ENCODE measurements around the gene KIF6. TPM values are rescaled to one million over a fixed set of nuclear protein-coding genes. Genes with fewer than 3 reads are reported as not detected.

KIF6 gene
- total RNA-seq, 1 donor from 2014 or later = not detected

GRCh38 chr6:39281312-39281980 lies 443.8 kb downstream of the KIF6 start:
- no peaks in the 10 kb centered on the region for H3K27me3 ChIP-seq
- intact Hi-C loops (cut with DNase I) = no loop called here
- no peaks in the 10 kb centered on the region for H3K36me3 ChIP-seq
- no peak overlapping the region for H3K27ac ChIP-seq
- TF ChIP-seq CTCF (IDR thresholded peaks at IDR 0.05) (no peak), POLR2AphosphoS5 (IDR thresholded peaks at IDR 0.05; ENCODE audit: insufficient read depth in 1 of 2, low read depth in 1 of 2) (no peak), POLR2A (IDR thresholded peaks at IDR 0.05) (no peak)
- H3K4me3 ChIP-seq = no peak overlapping the region
- DNase-seq (ENCODE audit: extremely low spot score in 2 of 2) = no peak
- H3K9me3 ChIP-seq = no peaks in the 10 kb centered on the region
- H3K4me1 ChIP-seq = no peaks in the 10 kb centered on the region

GRCh38 chr6:39280247-39280731 lies 444.9 kb downstream of the KIF6 start:
- no peak for DNase-seq (ENCODE audit: extremely low spot score in 2 of 2)
- intact Hi-C loops (cut with DNase I) = no loop called here
- H3K27me3 ChIP-seq = no peaks in the 10 kb centered on the region
- TF ChIP-seq CTCF (IDR thresholded peaks at IDR 0.05) (no peak), POLR2AphosphoS5 (IDR thresholded peaks at IDR 0.05; ENCODE audit: insufficient read depth in 1 of 2, low read depth in 1 of 2) (peak; percentile 21 to 35)
- H3K36me3 ChIP-seq = no peaks in the 10 kb centered on the region
- no peaks in the 10 kb centered on the region for H3K9me3 ChIP-seq
- no peak overlapping the region for H3K27ac ChIP-seq
- H3K4me3 ChIP-seq = no peak overlapping the region
- H3K4me1 ChIP-seq = no peaks in the 10 kb centered on the region

Small RNA genes within 50 kb of the gene (small RNA-seq; reads per million reads assigned to genes)
- gene RNU1-54P = not detected

Other genes with a start within 250 kb of the KIF6 start
- 22.1 TPM for gene DAAM2, start 67.0 kb upstream of the KIF6 start, total RNA-seq
- 14.7 TPM for gene MOCS1, start 209.1 kb upstream of the KIF6 start, total RNA-seq